ENCODE data around the gene TSPEAR.

The TSPEAR gene

DNA sequence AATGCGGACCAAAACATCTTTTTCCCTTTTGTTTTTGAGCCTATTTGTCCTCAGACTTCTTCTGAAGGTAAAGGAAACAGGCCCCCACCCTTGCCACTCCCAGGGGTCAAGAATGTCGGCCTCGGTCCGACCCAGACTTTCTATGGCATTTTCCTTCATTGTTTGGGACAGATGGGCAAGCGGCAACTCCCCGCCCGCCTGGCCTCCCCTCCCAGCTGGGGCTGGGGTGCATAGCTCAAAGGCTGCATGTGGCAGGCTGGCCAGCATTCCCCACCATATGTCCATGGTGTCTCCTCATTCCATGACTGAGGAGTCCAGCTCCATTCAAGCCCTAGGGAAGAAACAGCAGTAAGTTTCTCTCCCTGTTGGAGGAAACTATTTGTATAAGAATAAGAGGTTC is 29.4 kb upstream of the TSPEAR start:
- DNase-seq: no peak

DNA sequence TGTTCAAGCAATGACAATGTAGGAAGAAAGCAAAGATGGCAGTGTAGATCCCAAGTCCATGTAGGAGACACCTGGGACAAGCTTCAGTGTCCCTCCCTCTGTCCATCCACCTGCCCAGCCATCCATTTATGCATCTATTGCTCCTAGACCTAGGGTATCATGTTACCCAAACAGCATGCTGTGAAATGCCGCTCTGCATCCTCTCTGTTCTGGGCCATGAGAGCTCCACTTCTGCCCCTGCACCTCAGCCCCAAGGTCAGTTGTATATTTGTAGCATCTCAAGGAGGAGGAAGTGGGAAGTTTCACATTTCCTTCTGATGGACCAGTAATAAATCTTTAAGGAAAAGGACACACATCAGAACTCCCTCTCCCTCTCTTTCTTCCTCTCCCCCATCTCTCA is 27.9 kb upstream of the TSPEAR start:
- DNase-seq: no peak

DNA sequence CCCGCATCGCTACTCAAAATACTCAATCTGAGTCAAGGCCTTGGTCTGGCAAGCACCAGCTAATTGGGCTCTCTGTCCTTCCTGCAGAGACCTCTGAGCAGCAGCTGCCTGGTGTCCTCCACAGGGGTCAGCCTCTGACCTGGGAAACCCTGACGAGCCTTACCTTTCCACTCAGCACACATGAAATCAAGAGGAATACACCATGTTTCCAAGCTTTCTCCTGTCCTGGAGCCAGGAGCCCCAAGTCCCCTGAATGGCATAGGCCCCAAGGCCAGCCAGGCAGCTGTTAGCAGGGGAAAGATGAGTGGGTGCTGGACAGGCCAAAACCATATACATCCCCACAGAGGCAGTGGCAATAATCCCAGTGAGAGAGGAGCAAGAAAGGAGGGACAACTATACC is 27.2 kb upstream of the TSPEAR start:
- no peak for DNase-seq

DNA sequence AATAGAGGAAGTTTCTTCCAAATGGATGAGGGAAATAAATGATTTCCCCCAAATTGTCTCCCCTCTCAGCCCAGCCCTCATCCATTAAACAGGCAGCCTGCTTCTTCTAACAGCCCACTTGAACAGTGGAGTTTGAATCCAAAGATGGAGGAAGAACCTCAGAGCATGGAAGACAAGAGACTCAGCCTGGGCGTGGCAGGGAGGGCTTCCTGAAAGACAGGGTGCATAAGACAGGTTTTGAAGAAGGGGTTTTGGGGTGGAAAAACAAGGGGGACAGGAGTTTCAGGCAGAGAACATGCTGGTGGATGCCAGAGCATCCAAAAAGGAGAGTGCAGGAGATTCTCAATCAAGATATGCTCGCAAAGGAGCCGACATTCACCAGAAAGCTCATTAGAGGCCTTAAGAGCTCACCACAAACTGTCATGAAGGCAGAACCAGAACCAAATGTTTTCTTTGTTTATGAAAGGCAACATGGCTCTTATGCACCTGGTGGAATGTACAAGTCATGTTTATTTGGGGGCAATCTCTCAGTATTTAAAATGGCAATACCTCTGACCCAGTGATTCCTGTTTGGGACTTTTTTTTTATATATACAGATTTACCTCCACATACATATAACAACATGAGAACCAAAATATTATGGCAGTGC is 26.5 kb upstream of the TSPEAR start:
- no peak for DNase-seq

DNA sequence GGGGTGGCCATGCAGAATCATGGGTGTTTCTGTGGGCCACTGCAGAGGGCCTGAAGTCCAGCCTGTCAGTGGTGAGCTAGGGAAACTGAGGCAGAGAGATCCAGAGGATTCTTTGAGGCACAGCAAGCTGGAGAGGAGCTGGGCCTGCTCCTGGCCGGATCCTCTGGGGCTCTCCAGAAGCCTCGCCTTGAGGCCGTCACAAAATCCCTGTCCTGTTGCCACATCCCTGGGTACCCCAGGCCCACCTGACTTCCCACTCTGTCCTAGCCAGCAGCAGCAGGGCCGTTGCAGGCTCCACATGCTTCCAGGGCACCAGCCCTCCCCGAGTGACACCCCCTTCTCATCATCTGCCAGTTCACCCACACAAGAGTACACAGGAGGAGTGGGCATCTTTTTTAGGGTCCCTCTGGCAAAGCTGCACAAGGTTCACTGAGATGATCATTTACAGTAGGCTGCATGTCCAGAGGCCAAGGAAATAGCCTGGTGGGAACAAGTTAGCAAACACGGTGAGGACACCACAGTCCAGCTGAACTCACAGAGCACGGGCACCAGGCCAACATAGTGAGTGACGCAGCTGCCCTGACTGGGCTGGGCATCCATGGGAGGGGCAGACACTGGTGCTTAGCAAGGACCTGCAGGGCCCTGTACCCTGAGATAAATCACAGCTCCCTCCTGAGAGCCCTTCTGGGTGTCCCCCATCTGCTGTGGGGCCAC is 25.1 kb upstream of the TSPEAR start:
- no peak for DNase-seq

DNA sequence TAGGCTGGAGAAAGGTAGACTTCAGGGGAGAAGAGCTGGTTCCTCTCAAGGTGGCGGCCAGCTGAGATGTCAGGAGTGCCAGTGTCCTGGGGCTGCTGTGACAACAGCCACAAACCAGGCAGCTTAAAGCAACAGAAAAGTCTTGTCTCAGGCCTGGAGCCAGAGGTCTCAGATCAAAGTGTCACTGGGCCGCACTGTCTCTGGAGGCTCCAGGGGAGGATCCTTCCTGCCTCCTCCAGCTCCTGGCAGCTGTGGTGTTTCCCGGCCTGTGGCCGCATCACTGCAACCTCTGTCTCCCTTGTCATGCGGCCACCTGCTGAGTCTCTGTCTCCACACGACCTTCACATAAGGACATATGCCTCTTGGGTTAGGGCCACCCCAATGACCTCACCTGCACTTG is 24.4 kb upstream of the TSPEAR start:
- DNase-seq: no peak

DNA sequence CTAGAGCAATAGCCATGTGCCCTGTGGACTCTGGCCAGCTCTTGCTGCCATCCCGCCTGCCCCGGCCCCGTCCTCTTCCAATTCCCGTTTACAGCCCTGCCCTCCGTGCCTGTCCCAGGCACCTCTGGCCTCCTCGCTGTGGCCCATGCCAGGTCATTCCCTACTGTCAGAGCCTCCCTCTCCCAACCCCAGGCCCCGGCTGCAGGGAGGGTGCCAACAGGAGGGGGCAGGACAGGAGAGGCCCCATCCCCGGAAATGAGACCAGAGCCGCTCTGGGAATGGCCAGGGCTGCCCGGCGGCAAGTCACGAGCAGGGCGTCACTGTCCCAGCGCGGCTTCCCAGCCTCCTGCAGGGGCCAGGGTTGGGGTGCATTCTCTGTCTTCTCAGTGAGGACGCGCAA is 23.5 kb upstream of the TSPEAR start:
- DNase-seq: no peak

DNA sequence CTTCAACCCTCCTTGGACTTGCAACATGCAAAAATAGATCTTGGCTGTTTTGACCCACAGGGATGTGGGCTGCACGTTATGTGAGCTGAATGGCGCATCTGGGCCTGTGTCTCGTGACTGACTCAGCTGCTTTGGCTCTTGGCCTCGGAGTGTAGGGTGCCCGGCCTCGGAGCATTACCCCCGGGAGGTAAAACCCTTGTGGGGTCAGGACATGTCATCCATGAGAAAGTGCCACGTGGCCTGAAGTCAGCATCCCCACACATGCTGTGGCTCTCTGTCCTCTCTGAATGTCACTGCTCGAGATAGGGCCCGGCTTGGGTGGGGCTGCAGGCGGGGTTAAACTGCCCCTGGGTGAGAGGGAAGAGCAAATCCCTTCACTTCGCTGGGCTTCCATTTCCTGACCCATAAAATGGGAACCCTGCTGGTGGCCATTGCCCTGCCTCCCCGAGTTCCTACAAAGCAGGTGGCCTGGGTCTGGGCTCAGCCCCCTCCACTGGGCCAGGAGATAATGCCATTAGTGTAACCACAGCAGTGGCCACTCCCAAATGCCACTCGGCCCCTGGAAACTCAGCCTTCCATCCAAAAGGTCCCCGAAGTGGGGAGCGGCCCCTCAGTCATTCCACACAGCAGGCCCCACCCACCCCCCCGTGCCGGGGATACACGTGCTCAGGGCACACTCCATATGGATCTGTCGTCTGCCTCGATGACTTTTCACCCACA is 22.8 kb upstream of the TSPEAR start:
- no peak for DNase-seq

DNA sequence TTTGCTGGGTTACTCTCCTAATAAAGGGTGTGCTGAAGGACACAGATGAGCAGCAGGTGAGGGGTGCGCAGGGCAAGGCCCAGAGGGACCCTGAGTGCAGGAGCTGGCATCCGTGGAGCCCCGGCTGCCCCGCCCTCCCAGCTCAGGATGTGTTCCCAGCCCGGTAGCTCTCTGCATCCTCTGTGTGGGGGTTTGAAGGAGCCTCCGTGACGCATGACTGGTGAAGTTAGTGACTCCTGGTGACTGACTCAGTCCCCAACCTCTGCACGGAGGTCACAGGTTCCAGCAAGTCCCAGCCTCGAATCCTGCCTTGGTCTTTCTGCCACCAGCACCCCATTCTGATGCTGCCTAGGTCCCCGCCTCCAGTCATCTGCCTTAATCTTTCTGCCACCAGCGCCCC is 21.6 kb upstream of the TSPEAR start:
- no peak for DNase-seq

DNA sequence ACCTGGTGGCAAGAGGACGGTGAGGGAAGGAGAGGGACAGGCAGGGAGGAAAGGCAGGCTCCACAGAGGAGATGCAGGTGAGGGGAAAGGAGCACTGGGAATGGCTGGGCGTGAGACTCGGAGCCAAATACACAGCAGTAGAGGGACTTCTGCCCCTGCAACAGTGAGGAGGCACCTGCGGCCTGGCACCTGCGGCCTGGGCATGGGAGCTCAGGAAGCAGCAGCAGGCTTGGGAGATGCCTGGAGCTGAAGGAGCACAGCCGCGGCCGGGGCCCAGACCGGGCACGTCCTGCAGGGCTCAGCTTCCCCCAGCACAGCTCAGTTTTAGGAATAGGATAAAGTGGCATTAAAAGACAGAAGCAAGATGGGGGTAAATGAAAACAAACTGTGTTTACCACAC is 20.9 kb upstream of the TSPEAR start:
- DNase-seq: no peak

DNA sequence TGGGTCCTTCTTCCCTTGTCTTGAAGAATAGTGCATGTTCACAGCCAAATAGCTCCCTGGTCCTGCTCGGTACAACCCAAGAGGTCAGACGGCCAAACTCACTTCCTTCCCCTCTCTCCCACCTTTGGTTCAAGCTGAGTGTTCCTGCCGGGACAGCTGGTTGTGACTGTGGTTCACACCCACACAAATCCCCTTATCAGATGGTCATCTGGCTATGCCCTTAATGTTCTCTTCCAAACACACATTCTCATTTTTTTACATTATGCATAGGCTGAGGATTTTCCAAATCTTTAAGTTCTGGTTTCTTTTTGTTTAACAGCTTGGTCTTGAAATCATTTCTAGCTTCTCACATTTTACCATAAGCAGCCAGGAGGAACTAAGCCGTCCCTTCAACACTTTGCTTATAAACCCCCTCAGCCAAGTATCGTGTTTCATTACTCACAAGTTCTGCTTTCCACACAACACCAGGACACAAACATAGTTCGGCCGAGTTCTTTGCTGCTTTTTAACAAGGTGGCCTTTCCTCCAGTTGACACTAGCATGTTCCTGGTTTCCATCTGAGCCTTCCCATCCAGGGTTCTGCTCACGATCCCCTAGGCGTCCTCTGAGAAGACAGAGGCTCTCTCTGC is 19.7 kb upstream of the TSPEAR start:
- no peak for DNase-seq

DNA sequence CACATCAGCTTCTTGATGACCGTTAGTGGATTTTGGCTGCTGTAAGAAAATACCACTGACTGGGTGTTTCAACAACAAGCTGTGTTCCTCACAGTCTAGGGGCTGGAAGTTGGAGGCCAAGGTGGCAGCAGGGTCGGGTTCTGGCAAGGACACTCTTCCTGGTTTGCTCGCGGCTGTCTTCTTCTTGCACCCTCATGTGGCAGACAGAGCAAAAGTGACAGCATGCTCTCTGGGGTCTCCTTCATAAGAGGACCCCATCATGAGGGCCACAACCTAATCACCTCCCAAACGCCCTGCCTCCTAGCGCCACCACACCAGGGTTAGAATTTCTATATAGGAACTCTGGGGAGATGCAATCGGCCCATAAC is 18.6 kb upstream of the TSPEAR start:
- no peak for DNase-seq

DNA sequence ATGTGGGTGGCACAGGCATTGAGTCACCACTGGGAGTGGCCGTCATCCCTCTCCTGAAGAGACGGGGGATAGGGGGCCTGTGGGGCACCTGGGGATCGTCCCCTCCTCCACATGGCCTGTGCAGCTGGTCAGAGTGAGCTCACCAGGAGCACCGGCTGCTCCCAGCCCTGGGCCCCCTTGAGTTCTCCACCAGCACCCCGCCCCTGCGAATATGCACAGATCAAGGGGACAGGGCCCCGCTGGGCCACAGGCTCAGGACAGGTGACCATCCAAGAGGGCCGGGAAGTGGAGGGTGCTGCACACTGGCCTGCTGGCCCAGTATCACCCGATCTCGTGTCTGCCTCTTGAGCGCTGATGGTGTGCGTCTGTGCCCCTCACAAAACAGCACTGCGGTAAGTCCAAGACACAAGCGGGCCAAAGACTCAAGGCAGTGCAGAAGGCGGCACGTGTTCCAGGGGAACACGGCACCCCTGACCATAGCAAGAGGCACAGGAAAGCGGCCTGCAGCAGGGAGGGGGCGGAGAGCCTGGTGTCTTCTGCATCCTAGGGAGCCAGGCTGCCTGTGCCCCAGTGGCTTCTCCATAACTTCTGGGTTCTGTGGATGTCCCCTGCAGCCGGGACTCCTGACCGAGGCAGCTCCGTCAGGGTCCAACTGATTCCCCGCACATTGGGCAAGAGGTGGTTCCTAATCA is 18.1 kb upstream of the TSPEAR start:
- DNase-seq: no peak

DNA sequence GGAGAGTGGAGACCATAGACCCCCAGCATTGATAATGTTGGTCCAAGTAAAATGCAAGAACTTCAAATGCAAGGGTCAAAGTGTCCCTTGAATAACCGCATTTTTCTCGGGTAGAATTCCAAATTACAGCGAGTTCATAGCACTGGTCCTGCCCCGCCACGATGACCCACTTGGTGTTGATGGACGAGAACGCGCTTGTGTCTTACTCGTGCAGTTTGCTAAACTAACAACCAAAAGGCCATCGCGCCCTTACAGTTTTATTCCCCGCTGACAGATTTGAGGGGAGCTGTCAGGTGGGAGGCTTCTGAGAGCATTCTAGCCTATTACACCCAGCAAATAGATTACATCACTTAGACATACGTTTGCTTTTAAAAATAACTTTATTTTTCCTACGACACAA is 17.3 kb upstream of the TSPEAR start:
- DNase-seq: no peak

DNA sequence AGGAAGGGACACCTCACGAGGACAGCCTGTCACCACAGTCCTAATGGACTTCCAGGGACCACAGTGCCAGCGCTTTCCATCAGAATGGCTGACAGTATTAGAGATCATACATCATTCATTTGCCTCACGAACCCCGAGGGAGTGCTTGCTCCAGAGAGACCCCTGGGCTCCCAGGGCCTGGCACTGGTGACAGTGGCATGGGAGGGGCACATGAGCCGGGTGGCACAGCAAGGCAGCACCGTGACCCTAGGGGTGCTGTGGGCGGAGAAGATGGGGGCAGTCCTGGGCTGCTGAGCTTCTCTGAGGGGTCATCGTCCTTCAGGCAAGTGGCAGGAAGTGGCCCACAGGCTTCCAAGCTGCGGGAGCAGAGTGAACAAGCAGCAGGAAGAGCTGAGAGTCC is 16.4 kb upstream of the TSPEAR start:
- no peak for DNase-seq

DNA sequence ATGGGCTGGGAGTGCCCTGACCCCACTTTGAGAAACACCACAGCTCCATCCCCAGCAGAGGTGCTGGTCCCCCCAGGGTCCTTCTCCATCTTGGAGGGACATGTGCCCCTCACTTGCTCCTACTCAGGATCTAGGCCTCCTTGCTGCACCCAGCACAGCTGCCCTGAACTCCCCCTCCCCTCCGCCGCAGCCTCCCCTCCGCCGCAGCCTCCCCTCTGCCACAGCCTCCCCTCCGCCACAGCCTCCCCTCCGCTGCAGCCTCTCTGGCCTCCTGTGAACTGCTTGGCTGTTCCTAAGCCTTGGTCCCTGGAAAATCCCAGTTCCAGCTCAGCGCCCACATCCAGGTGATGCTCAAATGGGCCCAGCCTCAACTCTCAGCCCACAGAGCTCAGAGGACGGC is 15.9 kb upstream of the TSPEAR start:
- no peak for DNase-seq

DNA sequence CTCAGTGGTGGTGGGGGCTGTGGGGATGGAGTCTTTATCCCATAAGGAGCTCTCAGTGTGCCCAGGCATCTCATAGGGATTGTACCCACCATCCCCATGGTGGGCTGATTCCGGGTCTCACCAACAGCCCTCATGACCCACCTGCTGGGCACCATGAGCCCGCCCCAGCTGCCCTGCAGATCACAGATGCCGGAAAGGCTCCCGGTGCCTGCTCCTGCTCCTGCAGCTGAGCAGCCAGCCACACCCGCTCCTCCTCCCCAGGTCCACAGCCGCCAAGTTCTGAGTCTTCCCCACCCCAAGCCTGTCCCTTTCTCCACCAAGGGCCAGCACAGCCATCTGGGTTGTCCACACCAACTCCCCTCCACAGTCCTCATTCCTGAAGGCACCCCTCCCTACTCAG is 15.5 kb upstream of the TSPEAR start:
- DNase-seq: no peak

DNA sequence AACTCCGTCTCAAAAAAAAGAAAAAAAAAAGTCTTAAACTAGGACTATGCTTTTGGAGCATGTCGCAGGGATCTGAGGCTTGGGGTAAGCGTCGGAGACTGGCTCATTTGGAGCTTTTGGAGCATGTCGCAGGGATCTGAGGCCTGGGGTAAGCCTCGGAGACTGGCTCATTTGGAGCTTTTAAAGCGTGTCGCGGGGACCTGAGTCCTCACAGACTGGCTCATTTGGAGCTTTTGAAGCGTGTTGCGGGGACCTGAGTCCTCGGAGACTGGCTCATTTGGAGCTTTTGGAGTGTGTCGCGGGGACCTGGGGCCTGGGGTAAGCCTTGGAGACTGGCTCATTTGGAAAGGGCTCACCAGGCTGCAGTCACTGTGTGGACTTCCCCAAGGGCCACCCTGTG is 13.6 kb upstream of the TSPEAR start:
- no peak for DNase-seq

DNA sequence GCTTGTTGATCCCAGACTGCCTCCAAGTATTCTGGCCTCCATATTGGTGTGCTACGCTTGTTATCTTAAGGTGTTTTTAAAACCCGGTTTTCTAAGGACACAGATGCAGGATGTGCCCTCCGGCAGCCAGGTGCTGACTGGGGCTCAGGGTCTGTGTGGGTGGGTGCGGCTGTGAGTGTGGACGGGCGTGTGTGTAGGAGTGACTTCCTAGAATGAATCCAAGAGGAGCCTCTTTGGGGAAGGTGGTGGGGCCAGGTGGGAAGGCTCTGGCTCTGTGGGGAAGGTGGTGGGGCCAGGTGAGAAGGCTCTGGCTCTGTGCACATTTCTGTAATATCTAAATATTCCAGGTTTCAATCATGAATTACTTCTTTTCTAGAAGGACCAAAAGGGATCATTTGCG is 12.8 kb upstream of the TSPEAR start:
- DNase-seq: no peak

DNA sequence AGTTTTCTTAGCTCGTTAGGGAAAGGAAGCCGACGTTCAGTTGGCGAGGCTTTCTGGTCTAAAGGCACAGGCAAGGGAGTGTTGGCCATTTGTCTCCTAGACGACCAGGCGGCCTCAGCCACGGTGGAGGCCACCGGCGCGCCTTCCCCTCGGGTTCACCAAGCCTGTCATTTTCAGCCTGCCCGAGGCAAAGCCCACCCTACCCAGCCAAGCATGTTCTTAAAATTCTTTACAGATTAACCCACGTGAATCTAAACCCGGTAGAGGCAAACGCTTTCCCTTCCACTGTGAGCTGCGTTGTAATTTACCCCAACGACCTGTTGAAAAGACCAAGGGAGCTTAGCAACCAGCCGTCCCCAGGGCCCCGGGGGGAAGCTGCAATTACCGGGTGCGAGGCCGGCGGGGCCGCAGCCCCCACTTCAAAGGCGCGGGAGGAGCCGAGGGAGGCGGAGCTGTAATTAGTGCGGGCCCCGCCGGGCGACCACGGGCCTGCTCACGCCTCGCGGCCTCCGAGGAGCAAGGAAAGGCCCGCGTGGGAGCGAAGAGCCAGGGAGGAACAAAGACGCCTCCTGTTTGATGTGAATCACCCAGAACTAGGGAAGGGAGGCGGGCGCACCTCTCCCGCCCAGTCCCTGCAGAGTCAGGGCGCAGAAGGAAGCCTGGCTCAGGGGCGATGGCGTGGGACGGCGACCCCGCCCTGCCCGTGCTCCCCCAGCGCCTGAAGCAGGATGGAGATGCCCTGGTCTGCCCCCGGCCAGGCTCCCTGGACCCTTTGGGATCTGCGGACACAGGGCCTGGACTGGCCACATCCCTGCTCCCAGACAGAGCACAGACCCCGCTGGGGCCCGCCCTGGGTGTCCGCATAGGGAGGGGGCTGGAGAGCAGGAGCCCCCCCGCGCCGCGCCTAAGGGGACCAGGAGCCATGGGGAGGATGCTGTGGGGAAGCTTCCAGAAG is 12.1 kb upstream of the TSPEAR start:
- DNase-seq: peak; percentile 38

DNA sequence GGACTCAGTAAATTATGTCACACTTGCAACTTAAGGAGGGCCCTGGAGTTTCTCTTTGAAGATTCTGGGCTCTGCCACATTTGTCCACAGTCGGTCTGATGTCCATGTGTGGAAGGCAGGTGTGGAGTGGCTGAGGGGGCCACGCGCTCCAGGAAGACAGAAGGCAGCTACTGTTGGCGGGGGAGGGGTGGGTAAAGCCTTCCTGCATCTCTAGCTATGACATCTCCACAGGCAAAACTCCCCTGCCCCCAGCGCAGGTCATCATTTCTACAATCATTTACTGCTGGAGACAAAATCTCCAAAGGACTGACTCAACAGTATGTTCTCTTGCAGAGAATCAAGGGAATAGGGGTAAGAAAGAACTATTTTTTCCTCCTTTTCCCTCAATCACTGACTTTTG is 11.4 kb upstream of the TSPEAR start:
- DNase-seq: no peak

DNA sequence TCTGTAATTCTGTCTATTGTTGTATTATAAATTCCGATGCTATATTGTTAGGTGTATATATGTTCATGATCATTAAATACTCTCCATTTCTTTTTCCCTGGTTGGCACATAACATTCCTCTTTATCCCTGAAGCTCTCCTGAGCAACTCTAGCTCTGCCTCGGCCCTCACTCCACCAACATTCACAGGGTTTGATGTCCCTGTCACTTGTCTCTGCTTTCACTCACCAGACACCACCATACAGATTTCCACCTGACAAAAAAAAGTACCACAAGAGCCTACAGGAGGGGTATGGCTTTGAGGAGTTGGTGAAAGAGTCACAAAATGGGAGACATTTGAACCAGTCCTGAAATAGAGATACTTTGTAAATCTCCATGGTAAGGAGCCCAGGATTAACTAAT is 8.8 kb upstream of the TSPEAR start:
- no peak for DNase-seq
